Skeletal muscle tissue (tissue), 4 donors: ENCODE results near the gene TMPRSS7. TPM values are rescaled to one million over a fixed set of nuclear protein-coding genes. Genes with fewer than 3 reads are reported as not detected.

Source experiments
- H3K27ac ChIP-seq: one replicate; pipeline ENCODE4 v1.7.0; 2013; ENCODE audit warnings: mild to moderate bottlenecking, low read depth, low read length, inconsistent platforms
- H3K27me3 ChIP-seq, 3 donors: one replicate each; pipeline ENCODE4 v1.7.0; 2013; ENCODE audit warnings: low read length in 3 of 3; ENCODE audit not compliant: control insufficient read depth in 3 of 3, insufficient read depth in 3 of 3
- H3K36me3 ChIP-seq, 3 donors: one replicate each; pipeline ENCODE4 v1.7.0; 2013; ENCODE audit warnings: low read length in 3 of 3; ENCODE audit not compliant: control insufficient read depth in 3 of 3, insufficient read depth in 3 of 3
- H3K4me1 ChIP-seq, 3 donors: one replicate each; pipeline ENCODE4 v1.7.0; 2013; ENCODE audit warnings: low read length in 3 of 3, mild to moderate bottlenecking in 3 of 3; ENCODE audit not compliant: control insufficient read depth in 3 of 3, insufficient read depth in 3 of 3
- H3K4me3 ChIP-seq, 3 donors: one replicate each; pipeline ENCODE4 v1.7.0; 2013; ENCODE audit warnings: low read length in 3 of 3
- H3K9ac ChIP-seq, 3 donors: one replicate each; pipeline ENCODE4 v1.7.0; 2013; ENCODE audit warnings: low read length in 3 of 3, mild to moderate bottlenecking in 3 of 3, moderate library complexity in 2 of 3, low read depth in 1 of 3
- H3K9me3 ChIP-seq, 3 donors: one replicate each; pipeline ENCODE4 v1.7.0; 2013; ENCODE audit warnings: low read length in 3 of 3; ENCODE audit not compliant: control insufficient read depth in 3 of 3
- total RNA-seq: library from RNA; depleted of rRNA; stranded (reverse); fragments of >200 nt; gene quantifications from one replicate; pipeline ENCODE4 v1.2.3, GENCODE V29; 2014
- donor health status: Osteomylitis.

Gene TMPRSS7, protein sequence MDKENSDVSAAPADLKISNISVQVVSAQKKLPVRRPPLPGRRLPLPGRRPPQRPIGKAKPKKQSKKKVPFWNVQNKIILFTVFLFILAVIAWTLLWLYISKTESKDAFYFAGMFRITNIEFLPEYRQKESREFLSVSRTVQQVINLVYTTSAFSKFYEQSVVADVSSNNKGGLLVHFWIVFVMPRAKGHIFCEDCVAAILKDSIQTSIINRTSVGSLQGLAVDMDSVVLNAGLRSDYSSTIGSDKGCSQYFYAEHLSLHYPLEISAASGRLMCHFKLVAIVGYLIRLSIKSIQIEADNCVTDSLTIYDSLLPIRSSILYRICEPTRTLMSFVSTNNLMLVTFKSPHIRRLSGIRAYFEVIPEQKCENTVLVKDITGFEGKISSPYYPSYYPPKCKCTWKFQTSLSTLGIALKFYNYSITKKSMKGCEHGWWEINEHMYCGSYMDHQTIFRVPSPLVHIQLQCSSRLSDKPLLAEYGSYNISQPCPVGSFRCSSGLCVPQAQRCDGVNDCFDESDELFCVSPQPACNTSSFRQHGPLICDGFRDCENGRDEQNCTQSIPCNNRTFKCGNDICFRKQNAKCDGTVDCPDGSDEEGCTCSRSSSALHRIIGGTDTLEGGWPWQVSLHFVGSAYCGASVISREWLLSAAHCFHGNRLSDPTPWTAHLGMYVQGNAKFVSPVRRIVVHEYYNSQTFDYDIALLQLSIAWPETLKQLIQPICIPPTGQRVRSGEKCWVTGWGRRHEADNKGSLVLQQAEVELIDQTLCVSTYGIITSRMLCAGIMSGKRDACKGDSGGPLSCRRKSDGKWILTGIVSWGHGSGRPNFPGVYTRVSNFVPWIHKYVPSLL
- not detected for total RNA-seq

DNA sequence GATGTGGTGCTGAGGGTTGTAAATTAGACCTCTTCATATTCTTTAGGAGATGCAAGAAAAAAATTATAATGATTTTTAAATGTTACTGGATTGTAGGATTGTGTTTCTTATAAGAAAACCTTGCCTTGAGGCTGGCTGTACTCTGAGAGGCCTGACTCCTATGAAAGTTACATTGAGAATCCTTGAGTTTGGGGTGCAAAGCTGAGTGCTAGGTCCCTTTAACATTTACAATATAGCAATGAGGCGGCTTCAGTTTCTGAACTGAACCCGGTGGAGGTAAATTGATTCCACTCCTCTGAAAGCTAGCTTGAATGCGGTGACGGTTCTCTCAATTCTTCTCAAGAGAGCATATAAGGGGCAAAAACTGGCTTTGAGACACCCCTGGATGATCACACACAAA, at the start of gene TMPRSS7:
Gene TMPRSS7, plus strand, starts transcription at position 301 of the 400 bp plus-strand sequence. CDS start 110 bp downstream, outside the sequence.
- Histone ChIP-seq H3K36me3 (no peaks in the 10 kb centered on the region), H3K4me1 (no peaks in the 10 kb centered on the region), H3K4me3 (no peak within 1 kb of the TSS), H3K27ac (no peak within 1 kb of the TSS), H3K9ac (no peak within 1 kb of the TSS), H3K9me3 (no peaks in the 10 kb centered on the region), H3K27me3 (no peaks in the 10 kb centered on the region)

DNA sequence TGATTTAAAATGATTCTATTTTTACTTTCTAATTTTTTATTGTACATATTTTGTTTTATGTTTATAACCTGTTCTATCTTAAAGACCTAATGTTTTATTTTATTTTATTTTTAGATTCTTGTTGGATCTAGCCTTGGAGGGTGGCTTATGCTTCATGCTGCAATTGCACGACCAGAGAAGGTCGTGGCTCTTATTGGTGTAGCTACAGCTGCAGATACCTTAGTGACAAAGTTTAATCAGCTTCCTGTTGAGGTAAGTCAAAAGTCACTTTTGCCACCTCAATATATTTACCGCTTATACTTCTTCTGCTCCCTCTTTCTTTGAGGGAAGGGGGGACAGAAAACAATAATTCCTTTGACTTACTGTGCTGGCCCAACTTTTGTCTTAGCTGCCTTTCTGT, 47.7 kb upstream of the TMPRSS7 start:
- Histone ChIP-seq H3K9ac (no peak overlapping the region), H3K4me1 (no peaks in the 10 kb centered on the region), H3K9me3 (no peaks in the 10 kb centered on the region), H3K4me3 (no peak overlapping the region), H3K36me3 (peaks cover 6 to 20% (median 13%) of the 10 kb centered on the region in 3 donors), H3K27ac (no peak overlapping the region), H3K27me3 (no peaks in the 10 kb centered on the region)

GRCh38 chr3:111989061-111989678, 45.4 kb upstream of the TMPRSS7 start:
- H3K4me1 ChIP-seq = no peaks in the 10 kb centered on the region
- no peak overlapping the region for H3K4me3 ChIP-seq
- no peak overlapping the region for H3K27ac ChIP-seq
- H3K27me3 ChIP-seq = no peaks in the 10 kb centered on the region
- peaks cover 6 to 29% (median 13%) of the 10 kb centered on the region in 3 donors for H3K36me3 ChIP-seq
- H3K9ac ChIP-seq = no peak overlapping the region
- no peaks in the 10 kb centered on the region for H3K9me3 ChIP-seq

DNA sequence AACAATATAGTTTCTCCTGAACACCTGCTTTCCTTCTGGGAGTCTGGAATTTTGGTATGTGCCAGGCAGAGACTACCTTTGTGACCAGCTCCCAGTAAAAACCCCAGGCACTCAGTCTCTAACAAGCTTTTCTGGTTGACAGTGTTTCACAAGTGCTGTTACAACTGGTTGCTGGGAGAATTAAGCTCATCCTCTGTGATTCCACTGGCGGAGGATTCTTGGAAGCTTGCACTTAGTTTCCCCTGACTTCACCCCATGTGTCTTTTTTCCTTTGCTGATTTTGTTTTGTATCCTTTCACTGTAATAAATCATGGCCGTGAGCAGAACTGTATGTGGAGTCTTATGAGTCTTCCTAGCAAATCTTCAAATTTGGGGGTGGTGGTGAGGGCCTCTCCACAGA, 41.5 kb upstream of the TMPRSS7 start:
- Histone ChIP-seq H3K36me3 (peaks cover 3 to 18% (median 7%) of the 10 kb centered on the region in 3 donors), H3K27ac (no peak overlapping the region), H3K4me3 (no peak overlapping the region), H3K9me3 (no peaks in the 10 kb centered on the region), H3K4me1 (no peaks in the 10 kb centered on the region), H3K27me3 (no peaks in the 10 kb centered on the region), H3K9ac (no peak overlapping the region)

- Histone ChIP-seq H3K4me3 (peak within 1 kb of the TSS; percentile 30 to 67 (median 56)), H3K27ac (no peak within 1 kb of the TSS), H3K27me3 (peaks cover 21 to 31% (median 27%) of the 10 kb centered on the region in 3 donors), H3K4me1 (peaks cover 5 to 13% (median 10%) of the 10 kb centered on the region in 3 donors), H3K36me3 (no peaks in the 10 kb centered on the region), H3K9ac (peak within 1 kb of the TSS in 2 of 3 donors; percentile 40 to 62), H3K9me3 (no peaks in the 10 kb centered on the region)
These were observed 35.7 kb upstream of the TMPRSS7 start, which contains the start of gene TAGLN3 for GRCh38 chr3:111998636-111999483. Gene TAGLN3, plus strand, starts transcription at chr3:111998922. Its CDS starts 501 bp downstream, at chr3:111999423.

GRCh38 chr3:111999484-112000324, 34.8 kb upstream of the TMPRSS7 start:
- peaks cover 21 to 31% (median 27%) of the 10 kb centered on the region in 3 donors for H3K27me3 ChIP-seq
- H3K27ac ChIP-seq = no peak overlapping the region
- peak overlapping the region; percentile 9 to 56 (median 30) for H3K4me3 ChIP-seq
- no peaks in the 10 kb centered on the region for H3K36me3 ChIP-seq
- H3K9me3 ChIP-seq = no peaks in the 10 kb centered on the region
- H3K9ac ChIP-seq = peak overlapping the region in 2 of 3 donors; percentile 40 to 62
- H3K4me1 ChIP-seq = peaks cover 5 to 13% (median 10%) of the 10 kb centered on the region in 3 donors

DNA sequence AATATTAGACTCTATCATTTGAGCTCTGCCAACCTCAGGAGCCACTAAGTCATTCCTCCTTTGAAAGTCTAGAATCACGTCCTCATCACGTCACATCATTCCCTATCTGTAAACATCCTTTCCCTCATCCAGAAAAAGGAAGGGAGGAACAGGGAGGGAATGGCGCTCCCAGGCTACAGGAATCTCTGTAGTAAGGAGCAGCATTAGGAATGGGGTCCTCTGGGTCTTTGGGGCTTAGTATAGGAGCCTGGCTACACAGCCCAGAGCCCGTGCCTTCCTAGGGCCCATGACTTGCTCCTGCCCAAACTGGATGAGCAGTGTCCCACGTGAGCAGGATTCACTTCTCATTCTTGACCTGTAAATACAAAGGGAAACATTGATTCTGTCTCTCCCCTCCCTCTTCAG, 34.2 kb upstream of the TMPRSS7 start:
- no peaks in the 10 kb centered on the region for H3K9me3 ChIP-seq
- no peaks in the 10 kb centered on the region for H3K36me3 ChIP-seq
- peaks cover 5 to 13% (median 10%) of the 10 kb centered on the region in 3 donors for H3K4me1 ChIP-seq
- H3K27ac ChIP-seq = no peak overlapping the region
- peaks cover 21 to 31% (median 27%) of the 10 kb centered on the region in 3 donors for H3K27me3 ChIP-seq
- H3K9ac ChIP-seq = no peak overlapping the region
- no peak overlapping the region for H3K4me3 ChIP-seq

GRCh38 chr3:112000966-112001365, 33.6 kb upstream of the TMPRSS7 start:
- no peak overlapping the region for H3K9ac ChIP-seq

More at GRCh38 chr3:112000966-112001365, 33.6 kb upstream of the TMPRSS7 start:
- no peaks in the 10 kb centered on the region for H3K36me3 ChIP-seq
- no peak overlapping the region for H3K4me3 ChIP-seq
- peaks cover 5 to 13% (median 10%) of the 10 kb centered on the region in 3 donors for H3K4me1 ChIP-seq
- no peak overlapping the region for H3K27ac ChIP-seq
- H3K27me3 ChIP-seq = peaks cover 21 to 31% (median 27%) of the 10 kb centered on the region in 3 donors
- no peaks in the 10 kb centered on the region for H3K9me3 ChIP-seq
